HepG2 (cell line): ENCODE data around the gene ZNF225. TPM values are rescaled to one million over a fixed set of nuclear protein-coding genes. Genes with fewer than 3 reads are reported as not detected.
A peak's percentile ranks its signal among the peaks of the same experiment; 100 is the strongest.

Experiments used
- ADNP ChIP-seq: sonication (generic); formaldehyde crosslinking; IDR thresholded peaks from 2 replicates; pipeline ENCODE4 v1.4.0; 2020; ENCODE audit warnings: missing genetic modification reagents
- BCL6 ChIP-seq: IDR thresholded peaks from 2 replicates; pipeline ENCODE4 v1.6.1; 2016; ENCODE audit warnings: missing genetic modification reagents, missing compliant biosample characterization
- CHD4 ChIP-seq: fragments of 200-600 bp; sonication (generic); IDR thresholded peaks from 2 replicates; pipeline ENCODE4 v1.7.0; 2017; ENCODE audit warnings: mild to moderate bottlenecking, low read length, borderline replicate concordance
- ELF3 ChIP-seq: IDR thresholded peaks from 2 replicates; pipeline ENCODE4 v1.6.1; 2016; ENCODE audit warnings: missing genetic modification reagents, missing compliant biosample characterization
- KDM6A ChIP-seq: IDR thresholded peaks from 2 replicates; pipeline ENCODE4 v1.6.1; 2016; ENCODE audit warnings: low read depth
- MEIS1 ChIP-seq: sonication (generic); formaldehyde crosslinking; IDR thresholded peaks from 2 replicates; pipeline ENCODE4 v1.9.0; 2021; ENCODE audit warnings: mild to moderate bottlenecking, missing genetic modification reagents, moderate library complexity, borderline replicate concordance
- NCOA2 ChIP-seq: sonication (generic); formaldehyde crosslinking; IDR thresholded peaks from 2 replicates; pipeline ENCODE4 v1.8.0; 2022; ENCODE audit warnings: inconsistent platforms
- NFIB ChIP-seq: sonication (generic); formaldehyde crosslinking; IDR thresholded peaks from 2 replicates; pipeline ENCODE4 v1.9.0; 2021; ENCODE audit warnings: missing genetic modification reagents, mild to moderate bottlenecking, borderline replicate concordance
- RBM22 ChIP-seq: fragments of 200-400 bp; formaldehyde crosslinking; optimal IDR thresholded peaks from 2 replicates; pipeline ENCODE3; 2017; ENCODE audit warnings: mild to moderate bottlenecking, low read length, moderate library complexity
- SETDB1 ChIP-seq: sonication (generic); formaldehyde crosslinking; IDR thresholded peaks from 2 replicates; pipeline ENCODE4 v1.5.1; 2020; ENCODE audit warnings: missing genetic modification reagents, mild to moderate bottlenecking, borderline replicate concordance
- SNAPC2 ChIP-seq: sonication (generic); formaldehyde crosslinking; IDR thresholded peaks from 2 replicates; pipeline ENCODE4 v1.8.1; 2022; ENCODE audit warnings: mild to moderate bottlenecking, missing genetic modification reagents
- TRIM24 ChIP-seq: sonication (generic); formaldehyde crosslinking; IDR thresholded peaks from 2 replicates; pipeline ENCODE4 v1.8.0; 2022; ENCODE audit warnings: mild to moderate bottlenecking, missing genetic modification reagents
- YEATS4 ChIP-seq: sonication (generic); formaldehyde crosslinking; IDR thresholded peaks from 2 replicates; pipeline ENCODE4 v1.4.0; 2020; ENCODE audit warnings: missing genetic modification reagents, borderline replicate concordance
- ZFP36 ChIP-seq: fragments of 150-350 bp; IDR thresholded peaks from 2 replicates; pipeline ENCODE4 v1.6.1; 2018; ENCODE audit warnings: borderline replicate concordance, low read length, low read depth; ENCODE audit not compliant: partially characterized antibody
- ZFP36L1 ChIP-seq: sonication (generic); formaldehyde crosslinking; IDR thresholded peaks from 2 replicates; pipeline ENCODE4 v1.8.0; 2022; ENCODE audit warnings: mild to moderate bottlenecking, missing genetic modification reagents, moderate library complexity
- ZMYM3 ChIP-seq: sonication (generic); formaldehyde crosslinking; IDR thresholded peaks from 2 replicates; pipeline ENCODE4 v1.5.1; 2020; ENCODE audit warnings: mild to moderate bottlenecking, missing genetic modification reagents
- ZNF251 ChIP-seq: sonication (generic); formaldehyde crosslinking; IDR thresholded peaks from 2 replicates; pipeline ENCODE4 v1.9.0; 2021; ENCODE audit warnings: mild to moderate bottlenecking, missing genetic modification reagents
- ZNF3 ChIP-seq: IDR thresholded peaks from 2 replicates; pipeline ENCODE4 v1.7.0; 2017; ENCODE audit warnings: inconsistent platforms
- ZNF317 ChIP-seq: sonication (generic); formaldehyde crosslinking; IDR thresholded peaks from 2 replicates; pipeline ENCODE4 v1.5.0; 2020; ENCODE audit warnings: mild to moderate bottlenecking, missing genetic modification reagents
- polyA plus RNA-seq, 8 experiments: library from polyadenylated mRNA; depleted of rRNA in 3 of 8; stranded (reverse) in 7 of 8; unstranded in 1 of 8; fragments of >200 nt; fragmentation: Illumina TruSeq in 4 of 8; extraction: Trizol in 4 of 8; gene quantifications; 2 replicates each; pipeline versions ENCODE4 v1.2.1 to v1.2.3, GENCODE V29; 2011 to 2016; ENCODE audit warnings: low read depth in 4 of 8, missing spikeins in 1 of 8, mixed read lengths in 1 of 8; ENCODE audit not compliant: insufficient read depth in 1 of 8
- total RNA-seq, 5 experiments: library from RNA; depleted of rRNA; stranded (reverse); fragments of >200 nt; fragmentation: Illumina TruSeq; extraction: Trizol; gene quantifications; 2 replicates each; pipeline ENCODE4 v1.2.3, GENCODE V29; 2016; ENCODE audit warnings: low read depth in 1 of 5
- TF ChIP-seq, protein P1 (sequence below), 2 experiments: sonication (generic) in 1 of 2; formaldehyde crosslinking in 1 of 2; IDR thresholded peaks; 2 replicates each; pipeline versions ENCODE4 v1.4.0 to v1.6.1; 2016 to 2020; ENCODE audit warnings: borderline replicate concordance in 1 of 2, low read depth in 1 of 2, mild to moderate bottlenecking in 1 of 2, missing genetic modification reagents in 1 of 2
- TF ChIP-seq, protein P2 (sequence below): sonication (generic); formaldehyde crosslinking; IDR thresholded peaks from 2 replicates; pipeline ENCODE4; 2020; ENCODE audit warnings: missing genetic modification reagents, mild to moderate bottlenecking, borderline replicate concordance
- TF ChIP-seq, protein P3 (sequence below): sonication (generic); formaldehyde crosslinking; IDR thresholded peaks from 2 replicates; pipeline ENCODE4 v1.8.0; 2023; ENCODE audit warnings: mild to moderate bottlenecking, missing genetic modification reagents

ZNF225 gene
- total and polyA plus RNA-seq, 2 of the 13 experiments (the other 11 are each of a cell fraction or from before 2014, with no cell fraction given) = 0.87 to 3.3 TPM

DNA sequence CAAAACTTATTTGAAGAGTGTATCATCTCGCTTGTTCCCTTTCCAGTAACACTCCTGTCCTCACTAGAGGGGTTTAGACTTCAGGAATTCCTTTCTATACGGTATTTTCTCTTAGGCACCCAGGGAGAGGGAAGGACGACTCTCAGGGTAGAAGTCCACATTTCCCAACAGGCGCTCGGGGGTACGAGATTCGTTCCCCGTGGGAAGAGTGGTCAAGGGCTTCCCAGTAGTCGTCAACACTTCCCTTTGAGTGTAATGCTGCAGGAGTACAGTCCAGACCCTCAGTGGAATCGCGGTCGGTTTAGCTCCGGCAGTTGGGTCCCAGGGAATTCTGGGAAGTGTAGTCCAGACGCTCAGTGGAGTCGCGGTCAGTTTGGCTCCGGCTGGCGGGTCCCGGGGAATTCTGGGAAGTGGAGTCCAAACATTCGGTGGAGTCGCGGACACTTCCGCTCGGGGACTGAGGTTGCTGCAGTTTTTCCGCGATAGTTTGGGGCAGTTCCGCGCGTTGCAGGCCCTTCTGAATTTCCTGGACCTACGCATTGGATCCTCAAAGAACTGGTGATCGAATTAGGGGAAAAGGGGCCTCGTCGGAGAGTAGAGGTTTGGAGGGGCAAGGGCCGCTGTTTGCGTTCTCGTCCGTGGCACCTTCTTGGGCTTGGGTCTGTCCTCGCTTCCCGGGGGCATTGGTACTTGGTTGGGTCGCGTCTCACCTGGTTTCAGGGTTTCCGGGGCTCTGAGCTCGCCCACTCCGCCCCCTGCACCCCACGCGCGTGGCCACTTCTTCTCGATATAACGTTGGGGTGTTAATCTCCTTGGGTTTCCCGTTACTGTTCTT is 19.1 kb upstream of the ZNF225 start, which contains the start of gene ZNF224 (continued):
- TF ChIP-seq, protein P1, sequence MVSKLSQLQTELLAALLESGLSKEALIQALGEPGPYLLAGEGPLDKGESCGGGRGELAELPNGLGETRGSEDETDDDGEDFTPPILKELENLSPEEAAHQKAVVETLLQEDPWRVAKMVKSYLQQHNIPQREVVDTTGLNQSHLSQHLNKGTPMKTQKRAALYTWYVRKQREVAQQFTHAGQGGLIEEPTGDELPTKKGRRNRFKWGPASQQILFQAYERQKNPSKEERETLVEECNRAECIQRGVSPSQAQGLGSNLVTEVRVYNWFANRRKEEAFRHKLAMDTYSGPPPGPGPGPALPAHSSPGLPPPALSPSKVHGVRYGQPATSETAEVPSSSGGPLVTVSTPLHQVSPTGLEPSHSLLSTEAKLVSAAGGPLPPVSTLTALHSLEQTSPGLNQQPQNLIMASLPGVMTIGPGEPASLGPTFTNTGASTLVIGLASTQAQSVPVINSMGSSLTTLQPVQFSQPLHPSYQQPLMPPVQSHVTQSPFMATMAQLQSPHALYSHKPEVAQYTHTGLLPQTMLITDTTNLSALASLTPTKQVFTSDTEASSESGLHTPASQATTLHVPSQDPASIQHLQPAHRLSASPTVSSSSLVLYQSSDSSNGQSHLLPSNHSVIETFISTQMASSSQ (IDR thresholded peaks at IDR 0.05; ENCODE audit: low read depth) = no peak
- TF ChIP-seq, protein P1 (CRISPR knock-in tag; IDR thresholded peaks at IDR 0.05; ENCODE audit: borderline replicate concordance) = peak; percentile 18; the same call in 1 of the 2 replicates
- TF ChIP-seq YEATS4 (CRISPR knock-in tag) (peak; percentile 55), ZNF3 (CRISPR knock-in tag) (no peak), SETDB1 (CRISPR knock-in tag) (no peak), ZMYM3 (CRISPR knock-in tag) (no peak), SNAPC2 (0 out of 2 replicates have a peak, but pooled peaks have one; percentile 68), RBM22 (no peak), TRIM24 (CRISPR knock-in tag) (no peak), ZFP36L1 (CRISPR knock-in tag) (no peak), NCOA2 (CRISPR knock-in tag) (no peak), MEIS1 (CRISPR knock-in tag) (no peak), ELF3 (peak; percentile 73), BCL6 (CRISPR knock-in tag) (no peak), ADNP (CRISPR knock-in tag) (no peak), ZFP36 (no peak), CHD4 (no peak), KDM6A (CRISPR knock-in tag) (no peak), ZNF251 (CRISPR knock-in tag) (no peak), ZNF317 (CRISPR knock-in tag) (peak; percentile 63), NFIB (CRISPR knock-in tag) (no peak)
- TF ChIP-seq, protein P2, sequence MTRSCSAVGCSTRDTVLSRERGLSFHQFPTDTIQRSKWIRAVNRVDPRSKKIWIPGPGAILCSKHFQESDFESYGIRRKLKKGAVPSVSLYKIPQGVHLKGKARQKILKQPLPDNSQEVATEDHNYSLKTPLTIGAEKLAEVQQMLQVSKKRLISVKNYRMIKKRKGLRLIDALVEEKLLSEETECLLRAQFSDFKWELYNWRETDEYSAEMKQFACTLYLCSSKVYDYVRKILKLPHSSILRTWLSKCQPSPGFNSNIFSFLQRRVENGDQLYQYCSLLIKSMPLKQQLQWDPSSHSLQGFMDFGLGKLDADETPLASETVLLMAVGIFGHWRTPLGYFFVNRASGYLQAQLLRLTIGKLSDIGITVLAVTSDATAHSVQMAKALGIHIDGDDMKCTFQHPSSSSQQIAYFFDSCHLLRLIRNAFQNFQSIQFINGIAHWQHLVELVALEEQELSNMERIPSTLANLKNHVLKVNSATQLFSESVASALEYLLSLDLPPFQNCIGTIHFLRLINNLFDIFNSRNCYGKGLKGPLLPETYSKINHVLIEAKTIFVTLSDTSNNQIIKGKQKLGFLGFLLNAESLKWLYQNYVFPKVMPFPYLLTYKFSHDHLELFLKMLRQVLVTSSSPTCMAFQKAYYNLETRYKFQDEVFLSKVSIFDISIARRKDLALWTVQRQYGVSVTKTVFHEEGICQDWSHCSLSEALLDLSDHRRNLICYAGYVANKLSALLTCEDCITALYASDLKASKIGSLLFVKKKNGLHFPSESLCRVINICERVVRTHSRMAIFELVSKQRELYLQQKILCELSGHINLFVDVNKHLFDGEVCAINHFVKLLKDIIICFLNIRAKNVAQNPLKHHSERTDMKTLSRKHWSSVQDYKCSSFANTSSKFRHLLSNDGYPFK = no peak
- TF ChIP-seq, protein P3, sequence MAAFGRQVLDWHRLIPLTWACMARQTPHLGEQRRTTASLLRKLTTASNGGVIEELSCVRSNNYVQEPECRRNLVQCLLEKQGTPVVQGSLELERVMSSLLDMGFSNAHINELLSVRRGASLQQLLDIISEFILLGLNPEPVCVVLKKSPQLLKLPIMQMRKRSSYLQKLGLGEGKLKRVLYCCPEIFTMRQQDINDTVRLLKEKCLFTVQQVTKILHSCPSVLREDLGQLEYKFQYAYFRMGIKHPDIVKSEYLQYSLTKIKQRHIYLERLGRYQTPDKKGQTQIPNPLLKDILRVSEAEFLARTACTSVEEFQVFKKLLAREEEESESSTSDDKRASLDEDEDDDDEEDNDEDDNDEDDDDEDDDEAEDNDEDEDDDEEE (CRISPR knock-in tag) = no peak
